ENCODE results near the gene MAML3. TPM values are rescaled to one million over a fixed set of nuclear protein-coding genes. Genes with fewer than 3 reads are reported as not detected.

Gene MAML3
- total RNA-seq, 1 donor, result 0.72 TPM

DNA sequence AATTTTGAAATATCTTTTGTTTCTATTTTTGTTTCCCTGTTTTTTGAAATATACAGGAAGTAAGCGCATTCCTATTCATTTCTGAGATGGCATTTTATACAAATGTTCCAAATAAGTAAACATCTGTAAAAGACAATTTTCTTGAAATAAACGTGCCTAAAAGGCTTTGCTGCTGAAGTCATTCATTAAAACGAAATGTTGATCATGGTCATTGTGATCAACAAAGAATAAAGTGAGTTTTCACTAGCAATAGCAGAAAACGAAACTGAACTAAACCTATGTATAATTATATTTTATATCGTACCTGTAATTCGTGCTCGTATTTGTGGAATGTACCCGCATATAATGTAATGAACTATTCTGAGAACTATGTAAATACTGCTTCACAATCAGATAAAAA lies 267.2 kb downstream of the MAML3 start:
- no peaks in the 10 kb centered on the region for H4K20me1 ChIP-seq (ENCODE audit: insufficient read depth, low read length)
- peaks cover 3% of the 10 kb centered on the region for H3K4me1 ChIP-seq (ENCODE audit: insufficient read depth, low read length)
- no peak for DNase-seq (ENCODE audit: insufficient read length, low spot score, missing footprints)
- no peak overlapping the region for H3K27ac ChIP-seq (ENCODE audit: low read depth, low read length)
- peak overlapping the region; percentile 55 for H3K4me2 ChIP-seq (ENCODE audit: insufficient read depth, low read length)
- no peaks in the 10 kb centered on the region for H3K79me2 ChIP-seq (ENCODE audit: insufficient read depth, low read length)
- H3K27me3 ChIP-seq (ENCODE audit: insufficient read depth, low read length), result no peaks in the 10 kb centered on the region
- TF ChIP-seq, protein P1, sequence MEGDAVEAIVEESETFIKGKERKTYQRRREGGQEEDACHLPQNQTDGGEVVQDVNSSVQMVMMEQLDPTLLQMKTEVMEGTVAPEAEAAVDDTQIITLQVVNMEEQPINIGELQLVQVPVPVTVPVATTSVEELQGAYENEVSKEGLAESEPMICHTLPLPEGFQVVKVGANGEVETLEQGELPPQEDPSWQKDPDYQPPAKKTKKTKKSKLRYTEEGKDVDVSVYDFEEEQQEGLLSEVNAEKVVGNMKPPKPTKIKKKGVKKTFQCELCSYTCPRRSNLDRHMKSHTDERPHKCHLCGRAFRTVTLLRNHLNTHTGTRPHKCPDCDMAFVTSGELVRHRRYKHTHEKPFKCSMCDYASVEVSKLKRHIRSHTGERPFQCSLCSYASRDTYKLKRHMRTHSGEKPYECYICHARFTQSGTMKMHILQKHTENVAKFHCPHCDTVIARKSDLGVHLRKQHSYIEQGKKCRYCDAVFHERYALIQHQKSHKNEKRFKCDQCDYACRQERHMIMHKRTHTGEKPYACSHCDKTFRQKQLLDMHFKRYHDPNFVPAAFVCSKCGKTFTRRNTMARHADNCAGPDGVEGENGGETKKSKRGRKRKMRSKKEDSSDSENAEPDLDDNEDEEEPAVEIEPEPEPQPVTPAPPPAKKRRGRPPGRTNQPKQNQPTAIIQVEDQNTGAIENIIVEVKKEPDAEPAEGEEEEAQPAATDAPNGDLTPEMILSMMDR (IDR thresholded peaks at IDR 0.05; ENCODE audit: extremely low read depth, low read depth, low read length), result no peak
- no peaks in the 10 kb centered on the region for H3K36me3 ChIP-seq (ENCODE audit: insufficient read depth, low read length)
- peak overlapping the region; percentile 50 for H3K4me3 ChIP-seq (ENCODE audit: insufficient read depth, low read length)
- H3K9me3 ChIP-seq (ENCODE audit: low read depth, low read length), result no peaks in the 10 kb centered on the region
- H2AFZ ChIP-seq (ENCODE audit: low read length), result peak overlapping the region; percentile 7

DNA sequence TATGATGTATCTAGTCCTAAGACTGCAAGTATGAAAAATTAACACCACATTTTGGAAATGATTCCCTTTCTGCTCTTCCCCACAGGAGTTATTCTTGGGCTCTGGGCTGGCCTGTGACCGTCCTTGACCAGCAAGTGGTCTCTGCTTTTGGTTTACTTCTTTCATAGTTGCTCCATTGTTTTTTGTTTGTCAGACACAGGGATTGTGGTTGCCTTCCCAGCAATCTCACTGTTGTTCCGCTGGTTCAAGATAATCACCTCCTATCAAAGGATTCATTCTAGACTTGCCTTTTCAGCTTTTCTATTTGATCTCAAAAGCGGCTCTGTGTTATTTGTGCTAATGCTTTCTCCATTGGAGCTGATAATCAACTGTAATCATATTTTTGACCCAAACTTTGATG lies 269.5 kb downstream of the MAML3 start:
- no peak overlapping the region for H3K4me2 ChIP-seq (ENCODE audit: insufficient read depth, low read length)
- peaks cover 3% of the 10 kb centered on the region for H3K4me1 ChIP-seq (ENCODE audit: insufficient read depth, low read length)
- H3K79me2 ChIP-seq (ENCODE audit: insufficient read depth, low read length), result no peaks in the 10 kb centered on the region
- no peaks in the 10 kb centered on the region for H3K36me3 ChIP-seq (ENCODE audit: insufficient read depth, low read length)
- H3K9me3 ChIP-seq (ENCODE audit: low read depth, low read length), result no peaks in the 10 kb centered on the region
- DNase-seq (ENCODE audit: insufficient read length, low spot score, missing footprints), result no peak
- TF ChIP-seq, protein P1 (IDR thresholded peaks at IDR 0.05; ENCODE audit: extremely low read depth, low read depth, low read length), result no peak
- H3K27me3 ChIP-seq (ENCODE audit: insufficient read depth, low read length), result no peaks in the 10 kb centered on the region
- H2AFZ ChIP-seq (ENCODE audit: low read length), result no peak overlapping the region
- no peak overlapping the region for H3K27ac ChIP-seq (ENCODE audit: low read depth, low read length)
- H3K4me3 ChIP-seq (ENCODE audit: insufficient read depth, low read length), result no peak overlapping the region
- no peaks in the 10 kb centered on the region for H4K20me1 ChIP-seq (ENCODE audit: insufficient read depth, low read length)

DNA sequence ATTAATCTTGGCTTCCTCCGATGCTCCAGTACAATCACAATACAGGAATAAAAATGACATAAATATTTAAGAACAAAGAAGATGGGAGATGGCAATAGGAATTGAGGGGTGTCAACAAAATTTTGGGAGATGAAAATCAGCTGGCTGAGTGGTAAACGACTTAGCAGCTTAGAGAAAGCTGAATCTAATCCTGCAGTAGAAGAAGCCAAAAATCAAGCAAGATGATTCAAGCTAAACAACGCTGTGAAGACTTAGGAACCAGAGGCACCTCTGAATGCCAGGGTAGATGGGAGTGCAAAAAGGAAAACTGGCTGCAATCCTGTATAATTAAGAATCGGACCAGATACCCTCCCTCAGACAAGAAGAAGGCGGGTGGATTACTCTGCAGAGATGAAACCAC lies 273.1 kb downstream of the MAML3 start:
- Histone ChIP-seq H2AFZ (ENCODE audit: low read length) (no peak overlapping the region), H3K9me3 (ENCODE audit: low read depth, low read length) (no peaks in the 10 kb centered on the region), H3K27ac (ENCODE audit: low read depth, low read length) (no peak overlapping the region), H3K4me2 (ENCODE audit: insufficient read depth, low read length) (no peak overlapping the region), H4K20me1 (ENCODE audit: insufficient read depth, low read length) (no peaks in the 10 kb centered on the region), H3K79me2 (ENCODE audit: insufficient read depth, low read length) (no peaks in the 10 kb centered on the region), H3K4me3 (ENCODE audit: insufficient read depth, low read length) (no peak overlapping the region), H3K36me3 (ENCODE audit: insufficient read depth, low read length) (no peaks in the 10 kb centered on the region), H3K4me1 (ENCODE audit: insufficient read depth, low read length) (no peaks in the 10 kb centered on the region), H3K27me3 (ENCODE audit: insufficient read depth, low read length) (no peaks in the 10 kb centered on the region)
- TF ChIP-seq, protein P1 (IDR thresholded peaks at IDR 0.05; ENCODE audit: extremely low read depth, low read depth, low read length), result no peak
- no peak for DNase-seq (ENCODE audit: insufficient read length, low spot score, missing footprints)

DNA sequence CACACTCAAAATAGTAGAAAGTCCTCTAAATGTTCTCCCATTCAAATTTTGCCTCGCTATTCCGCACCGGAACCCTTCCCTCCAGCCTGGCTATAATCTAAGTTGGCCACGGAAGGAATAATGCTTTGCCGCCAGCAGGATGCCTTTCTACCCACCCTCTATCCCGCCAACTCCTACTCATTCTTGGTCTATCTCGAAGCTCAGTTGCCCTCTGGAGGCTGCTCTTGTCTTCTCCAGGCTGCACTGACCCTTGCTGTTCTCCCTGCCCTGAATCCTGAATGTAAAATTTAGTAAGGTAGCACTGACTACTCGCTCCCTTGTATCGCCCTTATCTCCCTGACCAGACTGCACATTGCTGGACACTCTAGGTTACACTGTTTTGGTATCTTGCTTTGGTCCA lies 275.9 kb downstream of the MAML3 start:
- Histone ChIP-seq H4K20me1 (ENCODE audit: insufficient read depth, low read length) (no peaks in the 10 kb centered on the region), H3K4me2 (ENCODE audit: insufficient read depth, low read length) (no peak overlapping the region), H3K79me2 (ENCODE audit: insufficient read depth, low read length) (no peaks in the 10 kb centered on the region), H3K4me1 (ENCODE audit: insufficient read depth, low read length) (no peaks in the 10 kb centered on the region), H3K4me3 (ENCODE audit: insufficient read depth, low read length) (no peak overlapping the region), H3K27ac (ENCODE audit: low read depth, low read length) (no peak overlapping the region), H3K9me3 (ENCODE audit: low read depth, low read length) (no peaks in the 10 kb centered on the region), H2AFZ (ENCODE audit: low read length) (no peak overlapping the region), H3K27me3 (ENCODE audit: insufficient read depth, low read length) (no peaks in the 10 kb centered on the region), H3K36me3 (ENCODE audit: insufficient read depth, low read length) (no peaks in the 10 kb centered on the region)
- TF ChIP-seq, protein P1 (IDR thresholded peaks at IDR 0.05; ENCODE audit: extremely low read depth, low read depth, low read length), result no peak
- no peak for DNase-seq (ENCODE audit: insufficient read length, low spot score, missing footprints)

All from osteoblast (primary cell).